Activated gamma-delta T cell treated with anti-CD3 and anti-CD28 coated beads, Interleukin-2, amount 50 U/mL, for 16 hours (primary cell): Measurements from ENCODE around the gene TMCC1.
"Not testable (repeated sequence)": the region's sequence is repeated elsewhere in the genome, so short reads cannot be mapped to it uniquely, and the experiment has no call there.

Source experiments
- DNase-seq: peaks from one replicate; pipeline ENCODE4 v3.0.0-alpha.2; 2020; ENCODE audit warnings: low read depth

The TMCC1 gene

GRCh38 chr3:129892486-129892856, 1.0 kb downstream of the TMCC1 start:
- DNase-seq: no peak

GRCh38 chr3:129890891-129891290, 2.6 kb downstream of the TMCC1 start:
- DNase-seq: no peak

- DNase-seq: no peak
Measured at GRCh38 chr3:129890125-129890524, 3.4 kb downstream of the TMCC1 start.

GRCh38 chr3:129888771-129889170, 4.7 kb downstream of the TMCC1 start:
- no peak for DNase-seq

GRCh38 chr3:129881261-129881660, 12.2 kb downstream of the TMCC1 start:
- no peak for DNase-seq

GRCh38 chr3:129878355-129878754, 15.2 kb downstream of the TMCC1 start:
- DNase-seq: no peak

- not testable (repeated sequence) for DNase-seq
Measured at GRCh38 chr3:129874479-129874878, 19.0 kb downstream of the TMCC1 start.

GRCh38 chr3:129868912-129869311, 24.6 kb downstream of the TMCC1 start:
- DNase-seq: no peak

- no peak for DNase-seq
Measured at GRCh38 chr3:129867506-129868124, 25.9 kb downstream of the TMCC1 start.

GRCh38 chr3:129865806-129866205, 27.7 kb downstream of the TMCC1 start:
- DNase-seq: no peak

GRCh38 chr3:129864519-129864918, 29.0 kb downstream of the TMCC1 start:
- no peak for DNase-seq

GRCh38 chr3:129859272-129859671, 34.2 kb downstream of the TMCC1 start:
- DNase-seq: no peak

- no peak for DNase-seq
Measured at GRCh38 chr3:129857899-129858298, 35.6 kb downstream of the TMCC1 start.

GRCh38 chr3:129856790-129857189, 36.7 kb downstream of the TMCC1 start:
- not testable (repeated sequence) for DNase-seq

- DNase-seq: no peak
Measured at GRCh38 chr3:129855832-129856419, 37.6 kb downstream of the TMCC1 start.

- DNase-seq: no peak
Measured at GRCh38 chr3:129855170-129855831, 38.2 kb downstream of the TMCC1 start.

- no peak for DNase-seq
Measured at GRCh38 chr3:129854460-129854859, 39.1 kb downstream of the TMCC1 start.

GRCh38 chr3:129845956-129846355, 47.6 kb downstream of the TMCC1 start:
- DNase-seq: no peak

GRCh38 chr3:129840707-129841360, 52.7 kb downstream of the TMCC1 start:
- no peak for DNase-seq

- no peak for DNase-seq
Measured at GRCh38 chr3:129838086-129838485, 55.4 kb downstream of the TMCC1 start.

GRCh38 chr3:129837065-129837642, 56.4 kb downstream of the TMCC1 start:
- DNase-seq: no peak

- no peak for DNase-seq
Measured at GRCh38 chr3:129836381-129837064, 57.0 kb downstream of the TMCC1 start.
